T-cell (primary cell): ENCODE measurements around the gene PREX1. TPM values are rescaled to one million over a fixed set of nuclear protein-coding genes. Genes with fewer than 3 reads are reported as not detected.

Experiments
- ATAC-seq, 4 experiments: fragments of 200-7000 bp in 3 of 4; fragments of 150-1000 bp in 1 of 4; cut with Tn5 transposase; replicated peaks in 1 of 4; 1 replicate in 3 of 4; 2 replicates in 1 of 4; pipeline ENCODE4 v1.10.0; 2021; ENCODE audit warnings: moderate library complexity in 3 of 4, mild to moderate bottlenecking in 2 of 4, moderate number of reproducible peaks in 1 of 4
- CTCF ChIA-PET, 2 donors: fragments of 300-600 bp; sonication (Branson Sonifier 250); formaldehyde crosslinking; loops; one replicate each; lab custom pipeline; 2022; ENCODE audit warnings: antibody characterized with exemption in 2 of 2; lab: Charles Lee
- POLR2A ChIA-PET, 2 donors: fragments of 300-600 bp; sonication (Branson Sonifier 250); formaldehyde crosslinking; loops; one replicate each; lab custom pipeline; 2022; ENCODE audit warnings: antibody characterized with exemption in 2 of 2; lab: Charles Lee
- DNase-seq, 35 experiments: peaks; one replicate each; pipeline versions ENCODE4 v3.0.0 to v3.0.0-alpha.2; 2013 to 2023
- H3K27ac ChIP-seq: one replicate; pipeline ENCODE4 v1.5.1; 2013; ENCODE audit warnings: low read length
- H3K27me3 ChIP-seq, 2 experiments: replicated peaks in 1 of 2; 1 replicate in 1 of 2; 2 replicates in 1 of 2; pipeline versions ENCODE4 v1.6.1 to v1.7.0; 2013; ENCODE audit warnings: low read length in 1 of 2, mixed read lengths in 1 of 2; ENCODE audit not compliant: control insufficient read depth in 2 of 2, insufficient read depth in 2 of 2; ENCODE audit errors: extremely low read depth in 1 of 2
- H3K36me3 ChIP-seq, 2 donors: 1 replicate in 1 of 2; 2 replicates in 1 of 2; pipeline versions ENCODE4 v1.6.1 to v1.7.0; 2013; ENCODE audit warnings: low read length in 1 of 2; ENCODE audit not compliant: control insufficient read depth in 2 of 2, insufficient read depth in 1 of 2; ENCODE audit errors: extremely low read depth in 1 of 2
- H3K4me1 ChIP-seq, 2 experiments: 1 replicate in 1 of 2; 2 replicates in 1 of 2; pipeline versions ENCODE4 v1.6.1 to v1.7.0; 2013; ENCODE audit warnings: low read length in 2 of 2, mixed read lengths in 1 of 2; ENCODE audit not compliant: insufficient read depth in 2 of 2, control insufficient read depth in 1 of 2; ENCODE audit errors: extremely low read depth in 1 of 2
- H3K4me3 ChIP-seq, 2 donors: 1 replicate in 1 of 2; 2 replicates in 1 of 2; pipeline versions ENCODE4 v1.5.1 to v1.7.0; 2013; ENCODE audit warnings: mild to moderate bottlenecking in 2 of 2, low read length in 1 of 2, moderate library complexity in 1 of 2; ENCODE audit not compliant: control insufficient read depth in 1 of 2; ENCODE audit errors: extremely low read depth in 1 of 2
- H3K9me3 ChIP-seq: 2 replicates; pipeline ENCODE4 v1.7.0; 2013
- H3K27ac Mint-ChIP-seq, 2 donors: one replicate each; pipeline ENCODE4 v1.8.0; 2020 to 2021; ENCODE audit warnings: mild to moderate bottlenecking in 2 of 2, mixed read lengths in 2 of 2
- H3K27me3 Mint-ChIP-seq, 2 donors: one replicate each; pipeline ENCODE4 v1.8.0; 2021 to 2022; ENCODE audit warnings: mixed read lengths in 2 of 2
- H3K36me3 Mint-ChIP-seq: one replicate; pipeline ENCODE4 v1.8.0; 2021; ENCODE audit warnings: mixed read lengths
- H3K4me1 Mint-ChIP-seq, 3 donors: one replicate each; pipeline ENCODE4 v1.8.0; 2020 to 2022; ENCODE audit warnings: mixed read lengths in 3 of 3, mild to moderate bottlenecking in 1 of 3
- H3K4me3 Mint-ChIP-seq, 3 donors: one replicate each; pipeline ENCODE4 v1.8.0; 2020 to 2022; ENCODE audit warnings: mild to moderate bottlenecking in 3 of 3, mixed read lengths in 3 of 3, moderate library complexity in 3 of 3
- H3K9me3 Mint-ChIP-seq, 3 donors: one replicate each; pipeline ENCODE4 v1.8.0; 2020 to 2022; ENCODE audit warnings: mixed read lengths in 3 of 3
- WGBS: methylation state at CpG from one replicate; pipeline ENCODE4 v1.1.5; 2013; ENCODE audit warnings: missing lambda C conversion rate; ENCODE audit not compliant: insufficient coverage; 5-methylcytosine and 5-hydroxymethylcytosine counted together
- total RNA-seq, 35 experiments: library from RNA in 6 of 35; stranded (reverse) in 6 of 35; fragments of 120-200 nt in 1 of 35; gene quantifications; one replicate each; pipeline versions ENCODE4 v1.2.1 to v1.2.4 and lab custom pipeline; 2013 to 2026

The PREX1 gene
- total RNA-seq, 5 donors from 2014 or later (not counting 1 experiment from before 2014, with no cell fraction given): 99.2 to 181 (median 137) TPM

DNA sequence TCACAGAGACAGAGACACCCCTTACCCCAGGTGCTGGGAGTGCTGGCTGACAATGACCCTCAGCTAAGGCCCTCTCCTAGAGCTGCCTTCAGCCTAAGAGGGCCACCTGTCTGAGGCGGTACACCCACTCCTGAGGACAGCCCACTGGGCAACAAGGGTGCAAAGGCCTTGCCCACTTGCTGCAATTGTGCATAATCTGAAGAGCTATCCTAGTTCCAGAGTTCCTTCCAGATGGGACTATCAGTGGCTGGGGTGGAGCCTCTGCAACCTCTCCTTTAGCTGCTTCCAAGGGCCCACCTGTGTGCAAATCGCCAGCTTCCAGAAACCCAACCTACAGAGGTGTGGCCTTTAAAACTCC is 87.5 kb downstream of the PREX1 start:
- H3K9me3 ChIP-seq: no peaks in the 10 kb centered on the region
- Mint-ChIP-seq H3K27ac (peak overlapping the region; percentile 86 to 90), H3K36me3 (peaks cover 54% of the 10 kb centered on the region), H3K9me3 (no peaks in the 10 kb centered on the region), H3K27me3 (no peaks in the 10 kb centered on the region), H3K4me3 (no peak overlapping the region), H3K4me1 (peaks cover 42 to 61% (median 56%) of the 10 kb centered on the region in 3 donors)
- H3K4me1 ChIP-seq: peaks cover 0 to 54% of the 10 kb centered on the region in 2 experiments
- WGBS: 100% methylated on average over 1 of the region's 2 CpGs
- H3K36me3 ChIP-seq: peaks cover 0 to 71% of the 10 kb centered on the region in 2 donors
- DNase-seq (no peak), ATAC-seq (no peak)
- ChIA-PET CTCF (interaction anchor here in 1 of 2 donors (0.6 kb wide), 1 partner anchor 164 kb away, joined by 4 read pairs; no protein-coding TSS in a partner anchor), POLR2A (no interaction called here)
- no peak overlapping the region for H3K4me3 ChIP-seq
- no peak overlapping the region for H3K27ac ChIP-seq
- no peaks in the 10 kb centered on the region for H3K27me3 ChIP-seq

DNA sequence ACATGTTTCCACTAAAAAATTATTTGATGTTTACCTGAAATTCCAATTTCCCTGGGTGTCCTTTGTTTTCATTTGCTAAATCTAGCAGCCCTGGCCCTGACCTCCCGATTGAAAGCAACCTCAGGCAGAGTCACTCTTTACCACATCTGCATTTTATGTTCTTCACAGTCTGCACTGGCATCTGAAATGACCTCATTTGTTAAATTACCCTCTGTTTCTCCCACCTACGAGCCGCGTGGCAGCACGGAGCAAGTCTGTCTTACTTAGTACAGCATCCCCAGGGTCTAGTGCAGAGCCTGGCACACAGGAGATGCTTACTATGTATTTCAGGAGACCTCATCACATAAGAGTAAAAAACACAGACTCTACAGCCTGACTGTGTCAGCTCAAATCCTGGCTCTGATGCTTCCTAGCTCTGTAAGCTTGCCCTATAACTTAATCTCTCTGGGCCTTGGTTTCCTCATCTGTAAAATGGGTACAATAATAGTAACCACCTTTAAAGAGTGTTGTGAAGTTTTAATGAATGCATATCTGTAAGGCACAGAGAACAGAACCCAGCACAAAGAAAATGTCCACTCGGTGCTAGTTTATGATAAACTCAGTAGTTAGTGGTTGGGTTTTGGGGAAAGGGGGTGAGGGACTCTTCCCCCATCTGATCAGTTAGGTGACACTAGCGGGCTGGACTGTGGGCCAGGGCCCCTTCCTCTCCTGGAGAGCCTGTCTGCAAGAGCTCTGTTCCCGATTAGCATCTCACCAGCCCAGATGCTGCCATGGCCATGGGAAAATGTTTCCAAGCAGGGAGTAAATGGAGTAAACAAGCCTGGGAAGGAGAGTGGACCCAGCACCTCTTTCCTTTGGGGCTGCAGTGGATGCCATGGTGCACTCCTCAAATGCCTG is 88.2 kb downstream of the PREX1 start:
- Mint-ChIP-seq H3K4me3 (peak overlapping the region in 2 of 3 donors; percentile 7 to 18), H3K27me3 (no peaks in the 10 kb centered on the region), H3K27ac (peak overlapping the region; percentile 86 to 90), H3K4me1 (peaks cover 42 to 64% (median 59%) of the 10 kb centered on the region in 3 donors), H3K9me3 (no peaks in the 10 kb centered on the region), H3K36me3 (peaks cover 57% of the 10 kb centered on the region)
- H3K36me3 ChIP-seq: peaks cover 0 to 72% of the 10 kb centered on the region in 2 donors
- H3K27me3 ChIP-seq: no peaks in the 10 kb centered on the region
- POLR2A ChIA-PET: no interaction called here
- H3K9me3 ChIP-seq: no peaks in the 10 kb centered on the region
- 64% methylated on average over 6 of the region's 8 CpGs for WGBS
- no peak overlapping the region for H3K4me3 ChIP-seq
- ATAC-seq (peak; percentile 39 to 59 (median 53)), DNase-seq (peak in 9 of 35 experiments; percentile 25 to 52 (median 30))
- peaks cover 0 to 61% of the 10 kb centered on the region in 2 experiments for H3K4me1 ChIP-seq
- H3K27ac ChIP-seq: peak overlapping the region; percentile 48
- CTCF ChIA-PET: interaction anchor here in 1 of 2 donors (0.5 to 0.6 kb wide), 2 partner anchors 155 to 165 kb away, joined by 3 to 4 read pairs; no protein-coding TSS in a partner anchor

DNA sequence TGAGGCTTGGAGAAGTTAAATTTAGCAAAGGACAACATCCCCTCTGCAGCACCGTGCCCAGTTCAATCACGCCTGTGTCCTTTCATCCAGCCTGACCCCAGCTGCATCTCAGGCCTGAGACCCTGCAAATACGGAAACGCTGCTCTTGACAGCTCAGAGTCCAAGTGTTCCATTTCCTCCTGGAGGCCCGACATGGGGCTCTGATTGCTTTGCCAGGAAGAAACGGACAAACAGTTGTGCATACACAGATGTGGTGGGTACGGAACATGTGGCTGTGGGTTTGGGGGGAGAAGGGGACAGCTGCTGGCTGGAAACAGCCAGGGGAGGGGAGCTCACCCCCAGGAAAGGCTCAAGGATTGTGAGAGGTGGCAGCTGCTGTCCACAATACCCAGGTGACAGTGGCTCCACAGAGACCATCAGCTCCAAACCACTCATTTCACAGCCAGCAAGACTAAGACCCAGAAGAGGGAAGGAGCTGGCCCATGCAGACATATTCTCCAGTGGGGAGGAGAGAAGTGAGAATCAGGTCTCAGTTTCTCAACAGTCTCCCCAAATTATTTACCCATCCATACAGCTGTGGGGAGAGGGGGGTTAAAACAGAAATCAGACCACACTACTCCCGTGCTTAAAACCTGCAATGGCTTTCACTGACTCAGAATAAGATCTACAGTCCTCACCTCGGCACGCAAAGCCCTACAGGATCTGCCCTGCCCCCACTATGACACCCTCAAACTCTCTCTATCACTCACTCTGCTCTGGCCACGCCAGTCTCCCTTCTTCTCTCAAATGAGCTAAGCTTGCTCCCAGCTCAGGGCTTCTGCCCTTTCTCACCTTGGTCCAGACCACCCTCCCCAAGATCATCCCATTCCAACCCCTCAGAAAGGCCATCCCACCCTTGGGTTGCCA is 89.1 kb downstream of the PREX1 start:
- Mint-ChIP-seq H3K36me3 (peaks cover 49% of the 10 kb centered on the region), H3K27ac (peak overlapping the region; percentile 86 to 90), H3K27me3 (no peaks in the 10 kb centered on the region), H3K4me3 (peak overlapping the region in 2 of 3 donors; percentile 18 to 46), H3K9me3 (no peaks in the 10 kb centered on the region), H3K4me1 (peaks cover 42 to 64% (median 59%) of the 10 kb centered on the region in 3 donors)
- H3K4me1 ChIP-seq: peaks cover 0 to 61% of the 10 kb centered on the region in 2 experiments
- WGBS: 50% methylated on average over 10 of the region's 11 CpGs
- ATAC-seq (peak; percentile 60 to 80 (median 74)), DNase-seq (peak in 15 of 35 experiments; percentile 26 to 57 (median 35))
- H3K9me3 ChIP-seq: no peaks in the 10 kb centered on the region
- H3K4me3 ChIP-seq: no peak overlapping the region
- peak overlapping the region; percentile 48 for H3K27ac ChIP-seq
- H3K36me3 ChIP-seq: peaks cover 0 to 71% of the 10 kb centered on the region in 2 donors
- ChIA-PET POLR2A (interaction anchor here in 1 of 2 donors (0.5 kb wide), 1 partner anchor 31 kb away, joined by 3 read pairs; no protein-coding TSS in a partner anchor), CTCF (interaction anchor here in 1 of 2 donors (0.5 to 0.6 kb wide), 2 partner anchors 83 to 156 kb away, joined by 3 read pairs; no protein-coding TSS in a partner anchor)
- no peaks in the 10 kb centered on the region for H3K27me3 ChIP-seq

GRCh38 chr20:48738094-48738398 is 89.8 kb downstream of the PREX1 start:
- peak overlapping the region; percentile 48 for H3K27ac ChIP-seq
- DNase-seq (no peak), ATAC-seq (no peak)
- Mint-ChIP-seq H3K27ac (peak overlapping the region; percentile 86 to 90), H3K9me3 (no peaks in the 10 kb centered on the region), H3K36me3 (peaks cover 49% of the 10 kb centered on the region), H3K27me3 (no peaks in the 10 kb centered on the region), H3K4me1 (peaks cover 42 to 62% (median 61%) of the 10 kb centered on the region in 3 donors), H3K4me3 (no peak overlapping the region)
- ChIA-PET POLR2A (interaction anchor here in 1 of 2 donors (0.5 kb wide), 1 partner anchor 31 kb away, joined by 3 read pairs; no protein-coding TSS in a partner anchor), CTCF (interaction anchor here in 1 of 2 donors (0.6 kb wide), 2 partner anchors 84 to 167 kb away, joined by 3 read pairs; no protein-coding TSS in a partner anchor)
- peaks cover 0 to 71% of the 10 kb centered on the region in 2 donors for H3K36me3 ChIP-seq
- H3K27me3 ChIP-seq: no peaks in the 10 kb centered on the region
- WGBS: 17% methylated on average over 1 of the region's 3 CpGs
- no peak overlapping the region for H3K4me3 ChIP-seq
- no peaks in the 10 kb centered on the region for H3K9me3 ChIP-seq
- H3K4me1 ChIP-seq: peaks cover 0 to 61% of the 10 kb centered on the region in 2 experiments

GRCh38 chr20:48737434-48738093 is 90.2 kb downstream of the PREX1 start:
- no peaks in the 10 kb centered on the region for H3K27me3 Mint-ChIP-seq

More at GRCh38 chr20:48737434-48738093, 90.2 kb downstream of the PREX1 start:
- ChIA-PET POLR2A (interaction anchor here in 1 of 2 donors (0.7 kb wide), 1 partner anchor 91 kb away, joined by 3 read pairs; no protein-coding TSS in a partner anchor), CTCF (interaction anchor here in 1 of 2 donors (0.6 kb wide), 1 partner anchor 168 kb away, joined by 3 read pairs; no protein-coding TSS in a partner anchor)
- ATAC-seq (no peak), DNase-seq (no peak)
- Mint-ChIP-seq H3K36me3 (peaks cover 51% of the 10 kb centered on the region), H3K4me1 (peaks cover 42 to 63% (median 62%) of the 10 kb centered on the region in 3 donors), H3K4me3 (peak overlapping the region in 1 of 3 donors; percentile 9), H3K9me3 (no peaks in the 10 kb centered on the region), H3K27ac (peak overlapping the region; percentile 86 to 90)
- Histone ChIP-seq H3K36me3 (peaks cover 0 to 69% of the 10 kb centered on the region in 2 donors), H3K9me3 (no peaks in the 10 kb centered on the region), H3K4me1 (peaks cover 0 to 61% of the 10 kb centered on the region in 2 experiments), H3K4me3 (no peak overlapping the region), H3K27ac (peak overlapping the region; percentile 48), H3K27me3 (no peaks in the 10 kb centered on the region)
- 90% methylated on average over 7 of the region's 8 CpGs for WGBS
